Glutamatergic neuron (in vitro differentiated cells): Measurements from ENCODE around the gene TBC1D17. TPM values are rescaled to one million over a fixed set of nuclear protein-coding genes. Genes with fewer than 3 reads are reported as not detected.

Source experiments
- DNase-seq: peaks from one replicate; pipeline ENCODE4 v3.0.0; 2022
- H3K27ac Mint-ChIP-seq: one replicate; pipeline ENCODE4 v1.8.0; 2020; ENCODE audit warnings: mild to moderate bottlenecking, mixed read lengths, inconsistent platforms; ENCODE audit not compliant: unreplicated experiment
- H3K27me3 Mint-ChIP-seq: one replicate; pipeline ENCODE4 v1.8.0; 2020; ENCODE audit warnings: mild to moderate bottlenecking, moderate library complexity, mixed read lengths, inconsistent platforms; ENCODE audit not compliant: unreplicated experiment
- H3K36me3 Mint-ChIP-seq: one replicate; pipeline ENCODE4 v1.8.0; 2020; ENCODE audit warnings: mild to moderate bottlenecking, mixed read lengths, inconsistent platforms; ENCODE audit not compliant: unreplicated experiment
- H3K4me1 Mint-ChIP-seq: one replicate; pipeline ENCODE4 v1.8.0; 2020; ENCODE audit warnings: mild to moderate bottlenecking, low read depth, mixed read lengths, inconsistent platforms; ENCODE audit not compliant: unreplicated experiment
- H3K4me3 Mint-ChIP-seq: one replicate; pipeline ENCODE4 v1.8.0; 2020; ENCODE audit warnings: mild to moderate bottlenecking, mixed read lengths, inconsistent platforms; ENCODE audit not compliant: unreplicated experiment
- H3K9me3 Mint-ChIP-seq: one replicate; pipeline ENCODE4 v1.8.0; 2020; ENCODE audit warnings: mild to moderate bottlenecking, moderate library complexity, mixed read lengths, inconsistent platforms; ENCODE audit not compliant: unreplicated experiment
- total RNA-seq: library from RNA; stranded (reverse); fragmentation: NEBNext Ultra II Directional; extraction: Animal tissue kit (Norgen Biotek cat#: 25700); gene quantifications from one replicate; pipeline ENCODE4 v1.2.1, GENCODE V29; 2021; ENCODE audit not compliant: unreplicated experiment
- TF ChIP-seq, protein P1 (sequence below): fragments of 200-600 bp; sonication (generic); IDR thresholded peaks from one replicate; pipeline ENCODE4 v1.5.0; 2021; ENCODE audit not compliant: partially characterized antibody, unreplicated experiment

TBC1D17 gene
- total RNA-seq, 1 donor from 2014 or later: 56.8 TPM

DNA sequence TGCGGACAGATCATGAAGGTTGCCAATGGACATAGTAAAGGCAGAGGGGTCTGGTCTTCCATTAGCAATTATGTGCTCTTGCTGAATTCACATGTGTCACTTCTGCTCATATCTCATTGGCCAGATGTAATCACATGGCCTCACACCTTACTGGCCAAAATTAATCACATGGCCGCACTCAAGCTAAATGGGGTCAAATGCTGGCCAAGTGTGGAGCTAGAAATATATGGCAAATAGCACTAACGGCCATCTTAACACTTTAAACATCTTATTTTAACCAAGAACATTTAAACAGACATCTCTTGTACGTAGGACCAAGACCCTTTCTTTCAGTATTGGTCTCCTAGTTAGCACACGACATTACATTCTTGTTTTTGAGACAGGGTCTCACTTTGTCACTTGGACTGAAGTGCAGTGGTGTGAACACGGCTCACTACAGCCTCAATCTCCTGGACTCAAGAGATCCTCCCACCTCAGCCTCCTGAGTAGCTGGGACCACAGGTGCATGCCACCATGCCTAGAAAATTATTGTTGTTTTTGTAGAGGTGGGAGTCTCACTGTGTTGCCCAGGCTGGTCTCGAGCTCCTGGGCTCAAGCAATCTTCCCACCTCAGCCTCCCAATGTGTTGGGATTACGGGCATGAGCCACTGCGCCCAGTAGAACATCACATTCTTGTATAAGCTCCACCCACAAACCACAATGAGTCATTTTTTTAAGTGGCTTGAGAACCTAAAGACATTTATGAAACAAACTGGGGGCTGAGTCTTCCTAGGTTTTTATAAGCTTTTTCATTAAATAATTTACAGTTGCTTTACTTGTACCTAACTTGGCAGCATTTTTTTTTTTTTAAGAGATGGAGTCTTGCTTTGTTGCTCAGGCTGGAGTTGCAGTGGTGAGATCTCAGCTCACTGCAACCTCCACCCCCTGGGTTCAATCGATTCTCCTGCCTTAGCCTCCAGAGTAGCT lies 29.5 kb upstream of the TBC1D17 start:
- Mint-ChIP-seq H3K36me3 (peaks cover 5% of the 10 kb centered on the region), H3K4me1 (peaks cover 15% of the 10 kb centered on the region), H3K27me3 (peaks cover 10% of the 10 kb centered on the region), H3K27ac (no peak overlapping the region), H3K9me3 (peaks cover 14% of the 10 kb centered on the region), H3K4me3 (no peak overlapping the region)
- TF ChIP-seq, protein P1, sequence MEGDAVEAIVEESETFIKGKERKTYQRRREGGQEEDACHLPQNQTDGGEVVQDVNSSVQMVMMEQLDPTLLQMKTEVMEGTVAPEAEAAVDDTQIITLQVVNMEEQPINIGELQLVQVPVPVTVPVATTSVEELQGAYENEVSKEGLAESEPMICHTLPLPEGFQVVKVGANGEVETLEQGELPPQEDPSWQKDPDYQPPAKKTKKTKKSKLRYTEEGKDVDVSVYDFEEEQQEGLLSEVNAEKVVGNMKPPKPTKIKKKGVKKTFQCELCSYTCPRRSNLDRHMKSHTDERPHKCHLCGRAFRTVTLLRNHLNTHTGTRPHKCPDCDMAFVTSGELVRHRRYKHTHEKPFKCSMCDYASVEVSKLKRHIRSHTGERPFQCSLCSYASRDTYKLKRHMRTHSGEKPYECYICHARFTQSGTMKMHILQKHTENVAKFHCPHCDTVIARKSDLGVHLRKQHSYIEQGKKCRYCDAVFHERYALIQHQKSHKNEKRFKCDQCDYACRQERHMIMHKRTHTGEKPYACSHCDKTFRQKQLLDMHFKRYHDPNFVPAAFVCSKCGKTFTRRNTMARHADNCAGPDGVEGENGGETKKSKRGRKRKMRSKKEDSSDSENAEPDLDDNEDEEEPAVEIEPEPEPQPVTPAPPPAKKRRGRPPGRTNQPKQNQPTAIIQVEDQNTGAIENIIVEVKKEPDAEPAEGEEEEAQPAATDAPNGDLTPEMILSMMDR: no peak
- no peak for DNase-seq

DNA sequence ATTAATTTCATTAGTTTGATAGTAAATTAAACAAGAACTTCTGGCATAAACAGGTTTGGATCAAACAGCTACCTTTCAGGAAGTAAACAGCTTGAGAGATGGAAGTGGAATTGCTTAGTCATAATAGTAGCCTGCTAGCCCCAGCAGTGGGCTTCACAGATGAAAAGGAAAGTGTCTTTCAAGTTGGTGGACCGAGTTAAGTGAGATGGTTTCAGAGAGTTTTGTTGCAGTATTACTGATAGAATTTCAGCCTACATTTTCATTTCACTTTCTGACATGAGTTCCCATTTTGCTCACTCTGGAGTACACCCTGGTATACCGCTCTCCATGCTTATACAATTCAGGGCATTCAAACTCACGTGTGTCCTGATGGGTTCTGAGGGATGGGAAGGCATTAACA lies 28.6 kb upstream of the TBC1D17 start:
- Mint-ChIP-seq H3K27ac (no peak overlapping the region), H3K36me3 (peaks cover 5% of the 10 kb centered on the region), H3K4me1 (peaks cover 17% of the 10 kb centered on the region), H3K4me3 (peak overlapping the region; percentile 80), H3K27me3 (peaks cover 10% of the 10 kb centered on the region), H3K9me3 (peaks cover 16% of the 10 kb centered on the region)
- TF ChIP-seq, protein P1: no peak
- DNase-seq: no peak

DNA sequence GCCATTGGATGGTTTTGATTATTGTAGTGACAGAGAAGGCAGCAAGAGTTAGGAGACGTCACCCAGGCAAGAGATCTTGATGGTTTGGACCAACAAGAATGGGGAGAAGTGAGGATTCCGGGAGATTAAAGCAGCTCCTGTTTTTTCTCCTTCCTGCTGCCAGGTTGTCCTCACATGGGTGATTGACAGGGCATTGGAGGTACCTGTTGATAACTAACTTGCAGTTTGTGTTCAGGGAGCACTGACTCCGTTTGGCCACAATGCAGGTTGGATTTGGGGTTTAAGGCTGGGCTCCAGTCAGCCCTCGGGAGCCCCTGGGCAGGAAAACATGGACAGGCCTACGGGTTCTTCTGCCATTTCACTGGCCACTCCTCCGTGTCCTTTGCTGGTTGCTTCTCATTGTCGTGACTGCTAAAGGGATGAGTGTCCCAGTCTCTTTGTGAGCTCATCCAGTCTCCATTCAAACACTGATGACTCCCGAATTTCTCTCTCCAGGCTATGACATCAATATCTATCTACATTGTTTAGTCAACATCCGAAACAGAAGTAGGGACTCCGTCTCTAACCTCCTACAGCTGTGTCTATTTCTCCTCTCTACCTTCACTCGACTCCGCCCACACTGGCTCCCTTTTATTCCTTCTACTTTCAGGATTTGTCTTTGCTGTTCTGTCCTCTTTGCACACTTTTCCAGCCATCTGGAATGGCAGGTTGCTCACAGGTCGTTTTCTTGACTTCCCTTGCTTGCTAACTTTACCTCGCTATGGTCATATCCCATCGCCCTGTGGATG lies 27.9 kb upstream of the TBC1D17 start:
- no peak for DNase-seq
- TF ChIP-seq, protein P1: no peak
- H3K36me3 Mint-ChIP-seq: peaks cover 5% of the 10 kb centered on the region
- H3K4me3 Mint-ChIP-seq: peak overlapping the region; percentile 92
- peaks cover 17% of the 10 kb centered on the region for H3K4me1 Mint-ChIP-seq
- peak overlapping the region; percentile 44 for H3K27ac Mint-ChIP-seq
- H3K9me3 Mint-ChIP-seq: peaks cover 16% of the 10 kb centered on the region
- H3K27me3 Mint-ChIP-seq: peaks cover 10% of the 10 kb centered on the region

DNA sequence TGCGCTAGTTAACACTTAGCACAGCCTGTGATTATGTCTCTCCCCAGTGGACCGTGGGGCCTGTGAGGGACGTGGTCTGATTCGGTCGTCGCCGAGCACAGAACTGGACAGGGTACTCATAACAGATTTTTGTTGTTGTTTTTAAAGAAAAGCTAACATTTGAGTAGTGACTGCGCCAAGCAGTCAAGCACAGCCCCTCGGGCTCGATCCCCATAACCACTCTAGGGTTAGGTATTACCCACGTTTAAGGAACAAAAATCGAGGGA lies 27.3 kb upstream of the TBC1D17 start:
- Mint-ChIP-seq H3K4me1 (peaks cover 17% of the 10 kb centered on the region), H3K27ac (peak overlapping the region; percentile 44), H3K4me3 (peak overlapping the region; percentile 92), H3K9me3 (peaks cover 16% of the 10 kb centered on the region), H3K27me3 (peaks cover 10% of the 10 kb centered on the region), H3K36me3 (peaks cover 5% of the 10 kb centered on the region)
- no peak for DNase-seq
- TF ChIP-seq, protein P1: no peak
